ENCODE results near the gene OR56B1. TPM values are rescaled to one million over a fixed set of nuclear protein-coding genes. Genes with fewer than 3 reads are reported as not detected.
"Not testable (repeated sequence)": the region's sequence is repeated elsewhere in the genome, so short reads cannot be mapped to it uniquely, and the experiment has no call there.

The OR56B1 gene
- total RNA-seq (not detected), polyA plus RNA-seq (under 1 TPM in 1 of 4 donors, not detected in 3; 0.09 TPM)

- Mint-ChIP-seq H3K27me3 (no peaks in the 10 kb centered on the region), H3K9me3 (peaks cover 0 to 16% (median 1%) of the 10 kb centered on the region in 7 donors), H3K27ac (no peak within 1 kb of the TSS), H3K4me1 (no peaks in the 10 kb centered on the region), H3K4me3 (no peak within 1 kb of the TSS), H3K36me3 (peaks cover 29% of the 10 kb centered on the region)
- Histone ChIP-seq H3K9me3 (ENCODE audit: control insufficient read depth in 2 of 2, low read length in 2 of 2) (peaks cover 0 to 1% of the 10 kb centered on the region in 2 experiments), H3K4me3 (ENCODE audit: low read depth, low read length) (no peak within 1 kb of the TSS), H3K4me1 (ENCODE audit: control insufficient read depth, insufficient read depth, low read length, poor library complexity, severe bottlenecking) (no peaks in the 10 kb centered on the region), H3K27me3 (ENCODE audit: control insufficient read depth, insufficient read depth, low read length) (no peaks in the 10 kb centered on the region), H3K36me3 (ENCODE audit: control insufficient read depth, insufficient read depth, low read length) (no peaks in the 10 kb centered on the region), H3K27ac (ENCODE audit: insufficient read depth, low read length, poor library complexity, severe bottlenecking) (no peak within 1 kb of the TSS)
- DNase-seq (no peak), ATAC-seq (ENCODE audit: low read depth in 2 of 2) (no peak)
Measured at GRCh38 chr11:5736396-5736795, at the start of gene OR56B1. Gene OR56B1 (plus strand): TSS chr11:5736448. CDS start chr11:5736517, 69 bp downstream.

GRCh38 chr11:5688482-5688881 lies 47.8 kb upstream of the OR56B1 start:
- Mint-ChIP-seq H3K4me3 (peak overlapping the region; percentile 41 to 98 (median 80)), H3K4me1 (peaks cover 22 to 56% (median 43%) of the 10 kb centered on the region in 4 donors), H3K36me3 (peaks cover 5% of the 10 kb centered on the region), H3K9me3 (no peaks in the 10 kb centered on the region), H3K27me3 (peaks cover 4% of the 10 kb centered on the region), H3K27ac (peak overlapping the region; percentile 83 to 100 (median 95))
- Histone ChIP-seq H3K4me3 (ENCODE audit: low read depth, low read length) (peak overlapping the region; percentile 96), H3K27ac (ENCODE audit: insufficient read depth, low read length, poor library complexity, severe bottlenecking) (peak overlapping the region; percentile 87), H3K9me3 (ENCODE audit: control insufficient read depth in 2 of 2, low read length in 2 of 2) (no peaks in the 10 kb centered on the region), H3K36me3 (ENCODE audit: control insufficient read depth, insufficient read depth, low read length) (peaks cover 5% of the 10 kb centered on the region), H3K27me3 (ENCODE audit: control insufficient read depth, insufficient read depth, low read length) (no peaks in the 10 kb centered on the region), H3K4me1 (ENCODE audit: control insufficient read depth, insufficient read depth, low read length, poor library complexity, severe bottlenecking) (peaks cover 49% of the 10 kb centered on the region)
- DNase-seq: no peak
- ATAC-seq (ENCODE audit: low read depth in 2 of 2): no peak

GRCh38 chr11:5689551-5689983 lies 46.7 kb upstream of the OR56B1 start, which contains the start of gene TRIM22:
Gene TRIM22 (plus strand): TSS chr11:5689790. CDS start chr11:5696233, 6,443 bp downstream.
- Mint-ChIP-seq H3K27me3 (peaks cover 3% of the 10 kb centered on the region), H3K4me1 (peaks cover 25 to 56% (median 45%) of the 10 kb centered on the region in 4 donors), H3K27ac (peak within 1 kb of the TSS; percentile 94 to 100 (median 95)), H3K4me3 (peak within 1 kb of the TSS; percentile 93 to 98 (median 96)), H3K36me3 (peaks cover 14% of the 10 kb centered on the region), H3K9me3 (no peaks in the 10 kb centered on the region)
- peaks cover 54% of the 10 kb centered on the region for H3K4me1 ChIP-seq (ENCODE audit: control insufficient read depth, insufficient read depth, low read length, poor library complexity, severe bottlenecking)
- H3K4me3 ChIP-seq (ENCODE audit: low read depth, low read length): peak within 1 kb of the TSS; percentile 96
- DNase-seq: peak; percentile 29 to 93 (median 73)
- H3K27me3 ChIP-seq (ENCODE audit: control insufficient read depth, insufficient read depth, low read length): no peaks in the 10 kb centered on the region
- H3K9me3 ChIP-seq (ENCODE audit: control insufficient read depth in 2 of 2, low read length in 2 of 2): no peaks in the 10 kb centered on the region
- peak within 1 kb of the TSS; percentile 87 for H3K27ac ChIP-seq (ENCODE audit: insufficient read depth, low read length, poor library complexity, severe bottlenecking)
- H3K36me3 ChIP-seq (ENCODE audit: control insufficient read depth, insufficient read depth, low read length): peaks cover 11% of the 10 kb centered on the region
- ATAC-seq (ENCODE audit: low read depth in 2 of 2): peak; percentile 78 to 81

- Histone ChIP-seq H3K27me3 (ENCODE audit: control insufficient read depth, insufficient read depth, low read length) (no peaks in the 10 kb centered on the region), H3K4me1 (ENCODE audit: control insufficient read depth, insufficient read depth, low read length, poor library complexity, severe bottlenecking) (peaks cover 54% of the 10 kb centered on the region), H3K4me3 (ENCODE audit: low read depth, low read length) (peak overlapping the region; percentile 96), H3K36me3 (ENCODE audit: control insufficient read depth, insufficient read depth, low read length) (peaks cover 17% of the 10 kb centered on the region), H3K27ac (ENCODE audit: insufficient read depth, low read length, poor library complexity, severe bottlenecking) (peak overlapping the region; percentile 87), H3K9me3 (ENCODE audit: control insufficient read depth in 2 of 2, low read length in 2 of 2) (no peaks in the 10 kb centered on the region)
- no peaks in the 10 kb centered on the region for H3K9me3 Mint-ChIP-seq
- H3K36me3 Mint-ChIP-seq: peaks cover 17% of the 10 kb centered on the region
- DNase-seq: peak in 1 of 3 donors; percentile 27
- peaks cover 28 to 56% (median 46%) of the 10 kb centered on the region in 4 donors for H3K4me1 Mint-ChIP-seq
- no peaks in the 10 kb centered on the region for H3K27me3 Mint-ChIP-seq
- H3K4me3 Mint-ChIP-seq: peak overlapping the region; percentile 93 to 98 (median 96)
- peak overlapping the region; percentile 94 to 100 (median 95) for H3K27ac Mint-ChIP-seq
- no peak for ATAC-seq (ENCODE audit: low read depth in 2 of 2)
Measured at GRCh38 chr11:5690216-5690615, 46.0 kb upstream of the OR56B1 start.

GRCh38 chr11:5690736-5691135 lies 45.5 kb upstream of the OR56B1 start:
- no peaks in the 10 kb centered on the region for H3K9me3 ChIP-seq (ENCODE audit: control insufficient read depth in 2 of 2, low read length in 2 of 2)
- peak overlapping the region; percentile 87 for H3K27ac ChIP-seq (ENCODE audit: insufficient read depth, low read length, poor library complexity, severe bottlenecking)
- ATAC-seq (ENCODE audit: low read depth in 2 of 2) (no peak), DNase-seq (peak in 1 of 3 donors; percentile 28)
- Mint-ChIP-seq H3K36me3 (peaks cover 17% of the 10 kb centered on the region), H3K9me3 (no peaks in the 10 kb centered on the region), H3K4me1 (peaks cover 28 to 59% (median 48%) of the 10 kb centered on the region in 4 donors), H3K27ac (peak overlapping the region; percentile 94 to 100 (median 95)), H3K4me3 (peak overlapping the region; percentile 93 to 98 (median 96)), H3K27me3 (no peaks in the 10 kb centered on the region)
- peak overlapping the region; percentile 96 for H3K4me3 ChIP-seq (ENCODE audit: low read depth, low read length)
- peaks cover 21% of the 10 kb centered on the region for H3K36me3 ChIP-seq (ENCODE audit: control insufficient read depth, insufficient read depth, low read length)
- H3K4me1 ChIP-seq (ENCODE audit: control insufficient read depth, insufficient read depth, low read length, poor library complexity, severe bottlenecking): peaks cover 57% of the 10 kb centered on the region
- H3K27me3 ChIP-seq (ENCODE audit: control insufficient read depth, insufficient read depth, low read length): no peaks in the 10 kb centered on the region

- H3K27me3 Mint-ChIP-seq; ATAC-seq (ENCODE audit: low read depth in 2 of 2); H3K9me3 ChIP-seq (ENCODE audit: control insufficient read depth in 2 of 2, low read length in 2 of 2); H3K27me3 ChIP-seq (ENCODE audit: control insufficient read depth, insufficient read depth, low read length); H3K9me3 Mint-ChIP-seq: not testable (repeated sequence)
- Mint-ChIP-seq H3K4me1 (peaks cover 25 to 62% (median 54%) of the 10 kb centered on the region in 4 donors), H3K4me3 (peak overlapping the region; percentile 93 to 98 (median 96)), H3K36me3 (peaks cover 23% of the 10 kb centered on the region), H3K27ac (peak overlapping the region; percentile 94 to 100 (median 95))
- DNase-seq: peak in 1 of 3 donors; percentile 27
- Histone ChIP-seq H3K4me3 (ENCODE audit: low read depth, low read length) (peak overlapping the region; percentile 96), H3K4me1 (ENCODE audit: control insufficient read depth, insufficient read depth, low read length, poor library complexity, severe bottlenecking) (peaks cover 63% of the 10 kb centered on the region), H3K36me3 (ENCODE audit: control insufficient read depth, insufficient read depth, low read length) (peaks cover 28% of the 10 kb centered on the region), H3K27ac (ENCODE audit: insufficient read depth, low read length, poor library complexity, severe bottlenecking) (peak overlapping the region; percentile 87)
Measured at GRCh38 chr11:5691238-5691963, 44.8 kb upstream of the OR56B1 start.

- Histone ChIP-seq H3K36me3 (ENCODE audit: control insufficient read depth, insufficient read depth, low read length) (peaks cover 34% of the 10 kb centered on the region), H3K27me3 (ENCODE audit: control insufficient read depth, insufficient read depth, low read length) (no peaks in the 10 kb centered on the region), H3K27ac (ENCODE audit: insufficient read depth, low read length, poor library complexity, severe bottlenecking) (peak overlapping the region; percentile 87), H3K9me3 (ENCODE audit: control insufficient read depth in 2 of 2, low read length in 2 of 2) (no peaks in the 10 kb centered on the region), H3K4me1 (ENCODE audit: control insufficient read depth, insufficient read depth, low read length, poor library complexity, severe bottlenecking) (peaks cover 63% of the 10 kb centered on the region), H3K4me3 (ENCODE audit: low read depth, low read length) (peak overlapping the region; percentile 96)
- H3K4me3 Mint-ChIP-seq: peak overlapping the region; percentile 93 to 98 (median 96)
- H3K4me1 Mint-ChIP-seq: peaks cover 26 to 67% (median 58%) of the 10 kb centered on the region in 4 donors
- peak in 1 of 2 donors; percentile 11 for ATAC-seq (ENCODE audit: low read depth in 2 of 2)
- H3K27me3 Mint-ChIP-seq: no peaks in the 10 kb centered on the region
- peaks cover 29% of the 10 kb centered on the region for H3K36me3 Mint-ChIP-seq
- H3K27ac Mint-ChIP-seq: peak overlapping the region; percentile 94 to 100 (median 95)
- H3K9me3 Mint-ChIP-seq: no peaks in the 10 kb centered on the region
- peak in 2 of 3 donors; percentile 44 to 62 for DNase-seq
Measured at GRCh38 chr11:5691964-5692361, 44.3 kb upstream of the OR56B1 start.
